HEK293 (cell line): ENCODE results near the gene FAM181A.
A peak's percentile ranks its signal among the peaks of the same experiment; 100 is the strongest.

ENCODE experiments used
- CTCF ChIA-PET: fragments of 350-600 bp; formaldehyde crosslinking; extraction: SDS; loops from one replicate; lab custom pipeline; 2021; ENCODE audit warnings: antibody characterized with exemption; lab: Yijun Ruan, JAX
- POLR2A ChIA-PET: fragments of 300-600 bp; formaldehyde crosslinking; extraction: SDS; loops from one replicate; lab custom pipeline; 2020; ENCODE audit warnings: antibody characterized with exemption, inconsistent platforms; lab: Yijun Ruan, JAX
- H3K27ac ChIP-seq: fragments of 200-500 bp; sonication (Bioruptor generic); 2 replicates; pipeline ENCODE4 v1.5.1; 2014; ENCODE audit warnings: low read depth, low read length, control low read depth, inconsistent platforms; ENCODE audit errors: extremely low read depth
- H3K36me3 ChIP-seq, 2 experiments: fragments of 200-500 bp in 1 of 2; sonication (Bioruptor generic) in 1 of 2; 1 replicate in 1 of 2; 2 replicates in 1 of 2; pipeline ENCODE4 v1.5.1; 2014 to 2017; ENCODE audit warnings: inconsistent platforms in 2 of 2, low read length in 2 of 2; ENCODE audit not compliant: control insufficient read depth in 2 of 2, insufficient read depth in 1 of 2
- H3K4me1 ChIP-seq: fragments of 200-500 bp; sonication (Bioruptor generic); 2 replicates; pipeline ENCODE4 v1.5.1; 2014; ENCODE audit warnings: mild to moderate bottlenecking, low read length, inconsistent platforms; ENCODE audit not compliant: control insufficient read depth, insufficient read depth
- H3K4me3 ChIP-seq: 2 replicates; pipeline ENCODE4 v1.5.1; 2011; ENCODE audit warnings: low read depth, mild to moderate bottlenecking, control low read depth, low read length, moderate library complexity
- H3K9me3 ChIP-seq: fragments of 200-500 bp; sonication (Bioruptor generic); 2 replicates; pipeline ENCODE4 v1.5.1; 2014; ENCODE audit warnings: low read depth, low read length, inconsistent platforms; ENCODE audit not compliant: control insufficient read depth, insufficient read depth
- EGR2 ChIP-seq: fragments of 450-650 bp; formaldehyde crosslinking; IDR thresholded peaks from 2 replicates; pipeline ENCODE4 v1.5.1; 2016; ENCODE audit warnings: low read depth, missing biosample characterization, missing genetic modification characterization
- GLI2 ChIP-seq: fragments of 450-650 bp; formaldehyde crosslinking; IDR thresholded peaks from 2 replicates; pipeline ENCODE4; 2017; ENCODE audit warnings: missing biosample characterization, missing genetic modification characterization, low read depth, borderline replicate concordance
- GLIS2 ChIP-seq: fragments of 450-650 bp; formaldehyde crosslinking; IDR thresholded peaks from 2 replicates; pipeline ENCODE4 v1.5.1; 2016; ENCODE audit warnings: missing biosample characterization, missing genetic modification characterization
- REST ChIP-seq: fragments of 450-650 bp; formaldehyde crosslinking; IDR thresholded peaks from 2 replicates; pipeline ENCODE4 v1.5.1; 2016; ENCODE audit warnings: missing biosample characterization, missing genetic modification characterization
- ZFHX2 ChIP-seq: fragments of 450-650 bp; formaldehyde crosslinking; conservative IDR thresholded peaks from 2 replicates; pipeline ENCODE4 v1.5.1; 2016; ENCODE audit warnings: missing biosample characterization, missing genetic modification characterization
- ZFP3 ChIP-seq: fragments of 450-650 bp; formaldehyde crosslinking; IDR thresholded peaks from 2 replicates; pipeline ENCODE4 v1.5.1; 2016; ENCODE audit warnings: low read depth, missing biosample characterization, missing genetic modification characterization
- ZFP69B ChIP-seq: fragments of 450-650 bp; formaldehyde crosslinking; IDR thresholded peaks from 2 replicates; pipeline ENCODE4 v1.5.1; 2016; ENCODE audit warnings: missing biosample characterization, missing genetic modification characterization
- ZNF202 ChIP-seq: fragments of 450-650 bp; formaldehyde crosslinking; IDR thresholded peaks from 2 replicates; pipeline ENCODE4 v1.5.1; 2016; ENCODE audit warnings: missing biosample characterization, missing genetic modification characterization, borderline replicate concordance
- ZNF221 ChIP-seq: fragments of 450-650 bp; formaldehyde crosslinking; IDR thresholded peaks from 2 replicates; pipeline ENCODE4 v1.5.1; 2017; ENCODE audit warnings: missing biosample characterization, missing genetic modification characterization, borderline replicate concordance
- ZNF23 ChIP-seq: fragments of 450-650 bp; formaldehyde crosslinking; IDR thresholded peaks from 2 replicates; pipeline ENCODE4 v1.5.1; 2016; ENCODE audit warnings: missing biosample characterization, missing genetic modification characterization, borderline replicate concordance
- ZNF292 ChIP-seq: fragments of 450-650 bp; formaldehyde crosslinking; IDR thresholded peaks from 2 replicates; pipeline ENCODE4 v1.5.1; 2016; ENCODE audit warnings: low read depth, missing biosample characterization, missing genetic modification characterization, borderline replicate concordance
- ZNF354C ChIP-seq: fragments of 450-650 bp; formaldehyde crosslinking; IDR thresholded peaks from 2 replicates; pipeline ENCODE4 v1.5.1; 2016; ENCODE audit warnings: missing biosample characterization, missing genetic modification characterization, low read depth, borderline replicate concordance
- ZNF394 ChIP-seq: fragments of 450-650 bp; formaldehyde crosslinking; IDR thresholded peaks from 2 replicates; pipeline ENCODE4 v1.5.1; 2016; ENCODE audit warnings: missing biosample characterization, missing genetic modification characterization, mild to moderate bottlenecking, moderate library complexity, borderline replicate concordance
- ZNF426 ChIP-seq: fragments of 450-650 bp; formaldehyde crosslinking; IDR thresholded peaks from 2 replicates; pipeline ENCODE4 v1.5.1; 2017; ENCODE audit warnings: missing biosample characterization, missing genetic modification characterization, mild to moderate bottlenecking, inconsistent platforms, moderate library complexity
- ZNF433 ChIP-seq: fragments of 450-650 bp; formaldehyde crosslinking; IDR thresholded peaks from 2 replicates; pipeline ENCODE4 v1.5.1; 2016; ENCODE audit warnings: missing biosample characterization, missing genetic modification characterization, low read depth
- ZNF555 ChIP-seq: fragments of 450-650 bp; formaldehyde crosslinking; conservative IDR thresholded peaks from 2 replicates; pipeline ENCODE4 v1.5.1; 2017; ENCODE audit warnings: missing biosample characterization, mild to moderate bottlenecking, missing genetic modification characterization, inconsistent platforms
- ZNF623 ChIP-seq: fragments of 450-650 bp; formaldehyde crosslinking; IDR thresholded peaks from 2 replicates; pipeline ENCODE4 v1.5.1; 2016; ENCODE audit warnings: missing biosample characterization, missing genetic modification characterization
- ZNF629 ChIP-seq: fragments of 450-650 bp; formaldehyde crosslinking; IDR thresholded peaks from 2 replicates; pipeline ENCODE4 v1.5.1; 2017; ENCODE audit warnings: missing biosample characterization, missing genetic modification characterization
- ZNF768 ChIP-seq: fragments of 450-650 bp; formaldehyde crosslinking; IDR thresholded peaks from 2 replicates; pipeline ENCODE4 v1.5.1; 2018; ENCODE audit warnings: missing biosample characterization, mild to moderate bottlenecking, missing genetic modification characterization
- TF ChIP-seq, protein P1 (sequence below): fragments of 450-650 bp; formaldehyde crosslinking; IDR thresholded peaks from 2 replicates; pipeline ENCODE4 v1.5.1; 2016; ENCODE audit warnings: missing biosample characterization, missing genetic modification characterization
- TF ChIP-seq, protein P2 (sequence below): fragments of 450-650 bp; formaldehyde crosslinking; conservative IDR thresholded peaks from 2 replicates; pipeline ENCODE4 v1.5.1; 2016; ENCODE audit warnings: low read depth, missing biosample characterization, missing genetic modification characterization

FAM181A gene

GRCh38 chr14:93960108-93960475 is 32.9 kb downstream of the FAM181A start:
- no peaks in the 10 kb centered on the region for H3K36me3 ChIP-seq
- CTCF ChIA-PET = interaction anchor here (0.6 to 1.6 kb wide), 6 partner anchors 8 to 176 kb away, joined by 3 to 4 read pairs (median 4); no protein-coding TSS in a partner anchor
- peaks cover 10% of the 10 kb centered on the region for H3K4me1 ChIP-seq
- TF ChIP-seq ZNF292 (tag by site-specific recombination) = no peak
- peak; percentile 88 for TF ChIP-seq ZFP3
- POLR2A ChIA-PET = no interaction called here
- no peak overlapping the region for H3K4me3 ChIP-seq
- H3K27ac ChIP-seq = no peak overlapping the region
- H3K9me3 ChIP-seq = no peaks in the 10 kb centered on the region

DNA sequence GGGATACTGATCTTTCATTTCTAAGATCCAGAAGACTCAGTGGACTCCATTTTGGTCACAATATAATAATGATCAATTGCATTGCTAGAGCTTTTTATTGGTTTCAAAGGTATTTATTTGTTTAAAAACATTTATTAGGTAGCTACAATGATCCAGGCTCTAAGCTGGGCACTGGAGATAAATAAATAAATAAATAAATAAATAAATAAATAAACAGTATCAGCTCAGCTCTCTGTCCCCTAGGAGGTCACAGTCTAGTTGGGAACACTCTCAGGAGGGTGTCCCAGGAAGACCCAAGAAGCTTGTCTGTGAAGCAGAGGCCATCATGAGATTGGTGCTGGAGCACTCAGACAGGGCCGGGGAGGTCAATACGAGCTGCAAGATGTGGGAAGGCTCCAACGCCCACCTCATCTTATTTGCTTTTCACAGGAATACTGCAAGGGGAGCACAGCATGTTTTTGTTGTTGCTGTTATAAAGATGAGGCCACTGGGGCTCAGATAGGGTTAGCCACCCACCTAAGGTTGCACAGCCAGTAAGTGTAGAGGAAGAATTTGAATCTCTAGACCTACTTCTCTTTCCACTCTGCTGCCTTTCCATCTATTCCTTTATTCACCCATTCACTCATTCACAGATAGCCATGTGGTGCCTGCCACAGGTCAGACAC is 33.8 kb downstream of the FAM181A start:
- Histone ChIP-seq H3K4me3 (no peak overlapping the region), H3K36me3 (no peaks in the 10 kb centered on the region), H3K27ac (no peak overlapping the region), H3K9me3 (no peaks in the 10 kb centered on the region), H3K4me1 (peaks cover 10% of the 10 kb centered on the region)
- CTCF ChIA-PET = interaction anchor here (0.6 to 1.6 kb wide), 6 partner anchors 9 to 176 kb away, joined by 3 to 4 read pairs (median 4); no protein-coding TSS in a partner anchor
- POLR2A ChIA-PET = no interaction called here
- TF ChIP-seq ZNF23 (no peak), REST (tag by site-specific recombination) (0 out of 2 replicates have a peak, but pooled peaks have one; percentile 53), GLIS2 (tag by site-specific recombination) (no peak), ZNF555 (peak; percentile 55), ZNF629 (0 out of 2 replicates have a peak, but pooled peaks have one; percentile 26), ZFP69B (tag by site-specific recombination) (no peak), ZNF202 (tag by site-specific recombination) (0 out of 2 replicates have a peak, but pooled peaks have one; percentile 59), EGR2 (tag by site-specific recombination) (peak; percentile 31; the same call in 1 of the 2 replicates), ZNF433 (tag by site-specific recombination) (peak; percentile 44; the same call in 1 of the 2 replicates), ZNF426 (peak; percentile 62), ZNF354C (tag by site-specific recombination) (no peak), GLI2 (tag by site-specific recombination) (peak; percentile 33; the same call in 1 of the 2 replicates), ZNF623 (tag by site-specific recombination) (peak; percentile 49), ZFHX2 (tag by site-specific recombination) (peak; percentile 56), ZNF768 (tag by site-specific recombination) (0 out of 2 replicates have a peak, but pooled peaks have one; percentile 32), ZNF221 (no peak), ZNF394 (peak; percentile 89; the same call in 1 of the 2 replicates)
- TF ChIP-seq, protein P1, sequence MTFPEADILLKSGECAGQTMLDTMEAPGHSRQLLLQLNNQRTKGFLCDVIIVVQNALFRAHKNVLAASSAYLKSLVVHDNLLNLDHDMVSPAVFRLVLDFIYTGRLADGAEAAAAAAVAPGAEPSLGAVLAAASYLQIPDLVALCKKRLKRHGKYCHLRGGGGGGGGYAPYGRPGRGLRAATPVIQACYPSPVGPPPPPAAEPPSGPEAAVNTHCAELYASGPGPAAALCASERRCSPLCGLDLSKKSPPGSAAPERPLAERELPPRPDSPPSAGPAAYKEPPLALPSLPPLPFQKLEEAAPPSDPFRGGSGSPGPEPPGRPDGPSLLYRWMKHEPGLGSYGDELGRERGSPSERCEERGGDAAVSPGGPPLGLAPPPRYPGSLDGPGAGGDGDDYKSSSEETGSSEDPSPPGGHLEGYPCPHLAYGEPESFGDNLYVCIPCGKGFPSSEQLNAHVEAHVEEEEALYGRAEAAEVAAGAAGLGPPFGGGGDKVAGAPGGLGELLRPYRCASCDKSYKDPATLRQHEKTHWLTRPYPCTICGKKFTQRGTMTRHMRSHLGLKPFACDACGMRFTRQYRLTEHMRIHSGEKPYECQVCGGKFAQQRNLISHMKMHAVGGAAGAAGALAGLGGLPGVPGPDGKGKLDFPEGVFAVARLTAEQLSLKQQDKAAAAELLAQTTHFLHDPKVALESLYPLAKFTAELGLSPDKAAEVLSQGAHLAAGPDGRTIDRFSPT (tag by site-specific recombination) = no peak
- TF ChIP-seq, protein P2, sequence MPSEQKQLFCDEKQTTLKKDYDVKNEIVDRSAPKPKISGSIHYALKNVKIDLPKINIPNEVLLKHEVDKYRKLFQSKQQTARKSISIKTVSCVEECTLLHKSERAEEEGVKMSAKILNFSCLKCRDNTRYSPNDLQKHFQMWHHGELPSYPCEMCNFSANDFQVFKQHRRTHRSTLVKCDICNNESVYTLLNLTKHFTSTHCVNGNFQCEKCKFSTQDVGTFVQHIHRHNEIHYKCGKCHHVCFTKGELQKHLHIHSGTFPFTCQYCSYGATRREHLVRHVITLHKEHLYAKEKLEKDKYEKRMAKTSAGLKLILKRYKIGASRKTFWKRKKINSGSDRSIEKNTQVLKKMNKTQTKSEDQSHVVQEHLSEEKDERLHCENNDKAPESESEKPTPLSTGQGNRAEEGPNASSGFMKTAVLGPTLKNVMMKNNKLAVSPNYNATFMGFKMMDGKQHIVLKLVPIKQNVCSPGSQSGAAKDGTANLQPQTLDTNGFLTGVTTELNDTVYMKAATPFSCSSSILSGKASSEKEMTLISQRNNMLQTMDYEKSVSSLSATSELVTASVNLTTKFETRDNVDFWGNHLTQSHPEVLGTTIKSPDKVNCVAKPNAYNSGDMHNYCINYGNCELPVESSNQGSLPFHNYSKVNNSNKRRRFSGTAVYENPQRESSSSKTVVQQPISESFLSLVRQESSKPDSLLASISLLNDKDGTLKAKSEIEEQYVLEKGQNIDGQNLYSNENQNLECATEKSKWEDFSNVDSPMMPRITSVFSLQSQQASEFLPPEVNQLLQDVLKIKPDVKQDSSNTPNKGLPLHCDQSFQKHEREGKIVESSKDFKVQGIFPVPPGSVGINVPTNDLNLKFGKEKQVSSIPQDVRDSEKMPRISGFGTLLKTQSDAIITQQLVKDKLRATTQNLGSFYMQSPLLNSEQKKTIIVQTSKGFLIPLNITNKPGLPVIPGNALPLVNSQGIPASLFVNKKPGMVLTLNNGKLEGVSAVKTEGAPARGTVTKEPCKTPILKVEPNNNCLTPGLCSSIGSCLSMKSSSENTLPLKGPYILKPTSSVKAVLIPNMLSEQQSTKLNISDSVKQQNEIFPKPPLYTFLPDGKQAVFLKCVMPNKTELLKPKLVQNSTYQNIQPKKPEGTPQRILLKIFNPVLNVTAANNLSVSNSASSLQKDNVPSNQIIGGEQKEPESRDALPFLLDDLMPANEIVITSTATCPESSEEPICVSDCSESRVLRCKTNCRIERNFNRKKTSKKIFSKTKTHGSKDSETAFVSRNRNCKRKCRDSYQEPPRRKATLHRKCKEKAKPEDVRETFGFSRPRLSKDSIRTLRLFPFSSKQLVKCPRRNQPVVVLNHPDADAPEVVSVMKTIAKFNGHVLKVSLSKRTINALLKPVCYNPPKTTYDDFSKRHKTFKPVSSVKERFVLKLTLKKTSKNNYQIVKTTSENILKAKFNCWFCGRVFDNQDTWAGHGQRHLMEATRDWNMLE (tag by site-specific recombination) = peak; percentile 77
